Esophagus (tissue), 2 donors: Measurements from ENCODE around the gene AK5. TPM values are rescaled to one million over a fixed set of nuclear protein-coding genes. Genes with fewer than 3 reads are reported as not detected.
"Not testable (repeated sequence)": the region's sequence is repeated elsewhere in the genome, so short reads cannot be mapped to it uniquely, and the experiment has no call there.

Source experiments
- H3K27ac ChIP-seq, 2 donors: one replicate each; pipeline ENCODE4 v1.5.1; 2013; ENCODE audit warnings: low read depth in 2 of 2, mild to moderate bottlenecking in 2 of 2, inconsistent platforms in 1 of 2, low read length in 1 of 2, moderate library complexity in 1 of 2
- H3K27me3 ChIP-seq, 2 donors: one replicate each; pipeline ENCODE4 v1.6.1; 2013; ENCODE audit warnings: low read length in 2 of 2, control low read depth in 1 of 2, mild to moderate bottlenecking in 1 of 2; ENCODE audit not compliant: insufficient read depth in 2 of 2, control insufficient read depth in 1 of 2
- H3K36me3 ChIP-seq, 2 donors: one replicate each; pipeline ENCODE4 v1.6.1; 2013; ENCODE audit warnings: low read length in 1 of 2; ENCODE audit not compliant: control insufficient read depth in 2 of 2, insufficient read depth in 2 of 2
- H3K4me1 ChIP-seq, 2 donors: one replicate each; pipeline ENCODE4 v1.6.1; 2013; ENCODE audit warnings: low read length in 1 of 2; ENCODE audit not compliant: control insufficient read depth in 2 of 2, insufficient read depth in 2 of 2
- H3K4me3 ChIP-seq, 2 donors: one replicate each; pipeline ENCODE4 v1.5.1; 2013; ENCODE audit warnings: low read length in 2 of 2, mild to moderate bottlenecking in 2 of 2, low read depth in 1 of 2, moderate library complexity in 1 of 2
- H3K9me3 ChIP-seq, 2 donors: one replicate each; pipeline ENCODE4 v1.6.1; 2013; ENCODE audit warnings: mild to moderate bottlenecking in 2 of 2, low read depth in 1 of 2, low read length in 1 of 2, moderate library complexity in 1 of 2; ENCODE audit not compliant: control insufficient read depth in 2 of 2, insufficient read depth in 1 of 2
- WGBS, 2 donors: extraction: QIAGEN DNeasy Blood & Tissue Kit; methylation state at CpG; one replicate each; pipeline ENCODE4 v1.1.7; 2013; 5-methylcytosine and 5-hydroxymethylcytosine counted together
- polyA plus RNA-seq, 2 donors: library from polyadenylated mRNA; stranded (reverse); fragments of 200-250 nt; gene quantifications; one replicate each; pipeline ENCODE4 v1.2.3, GENCODE V29; 2013
- donor health status: healthy with polysubstance abuse.
- donor health status: Bipolar disorder and iron deficiency.

Gene AK5
- polyA plus RNA-seq, 2 donors: 0.11 to 0.16 TPM

DNA sequence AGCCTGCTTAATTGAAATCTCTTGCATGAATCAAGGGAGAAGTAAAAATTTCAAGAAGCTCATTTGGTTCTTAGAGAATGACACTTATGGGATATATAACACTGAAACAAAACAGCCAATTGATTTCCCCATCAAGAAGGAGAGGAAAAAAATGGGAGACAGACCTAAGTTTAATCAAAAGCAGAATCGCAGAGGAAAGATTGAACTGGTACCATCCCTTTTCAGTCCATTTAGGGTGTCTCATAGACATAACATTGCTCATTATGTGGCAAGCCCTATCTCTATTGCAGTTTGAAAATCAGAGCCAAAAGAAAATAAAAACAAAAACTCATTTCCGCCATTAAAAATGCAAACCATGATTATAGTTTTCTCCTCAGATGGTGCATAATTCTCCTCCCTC lies 119.6 kb downstream of the AK5 start:
- H3K27me3 ChIP-seq: no peaks in the 10 kb centered on the region
- no peaks in the 10 kb centered on the region for H3K36me3 ChIP-seq
- H3K27ac ChIP-seq: no peak overlapping the region
- no peaks in the 10 kb centered on the region for H3K9me3 ChIP-seq
- WGBS, 2 donors: 90 to 95% methylated on average over 2 of the region's 2 CpGs
- no peak overlapping the region for H3K4me3 ChIP-seq
- H3K4me1 ChIP-seq: no peaks in the 10 kb centered on the region

DNA sequence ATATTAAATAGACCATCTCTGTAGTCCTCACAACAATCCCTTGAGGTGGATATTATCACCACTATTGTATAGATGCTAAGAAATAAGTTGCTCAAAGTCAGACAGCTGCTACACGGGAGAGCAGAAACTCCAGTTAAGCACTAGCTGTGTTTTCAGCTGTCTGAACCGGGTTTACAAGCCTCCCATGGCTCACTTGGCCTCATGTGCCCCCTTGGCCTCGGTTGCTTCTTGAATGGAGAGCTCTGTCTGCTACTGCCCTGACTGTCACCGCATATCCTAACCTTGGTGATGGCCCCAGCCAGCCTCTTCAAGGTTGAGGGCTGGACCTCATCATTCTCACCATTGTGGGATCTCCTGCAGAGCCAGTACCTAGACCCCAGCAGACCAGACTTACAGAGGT lies 123.4 kb downstream of the AK5 start:
- no peaks in the 10 kb centered on the region for H3K9me3 ChIP-seq
- 71 to 74% methylated on average over 4 of the region's 4 CpGs for WGBS, 2 donors
- H3K27ac ChIP-seq: no peak overlapping the region
- no peaks in the 10 kb centered on the region for H3K36me3 ChIP-seq
- H3K27me3 ChIP-seq: no peaks in the 10 kb centered on the region
- H3K4me3 ChIP-seq: no peak overlapping the region
- no peaks in the 10 kb centered on the region for H3K4me1 ChIP-seq

DNA sequence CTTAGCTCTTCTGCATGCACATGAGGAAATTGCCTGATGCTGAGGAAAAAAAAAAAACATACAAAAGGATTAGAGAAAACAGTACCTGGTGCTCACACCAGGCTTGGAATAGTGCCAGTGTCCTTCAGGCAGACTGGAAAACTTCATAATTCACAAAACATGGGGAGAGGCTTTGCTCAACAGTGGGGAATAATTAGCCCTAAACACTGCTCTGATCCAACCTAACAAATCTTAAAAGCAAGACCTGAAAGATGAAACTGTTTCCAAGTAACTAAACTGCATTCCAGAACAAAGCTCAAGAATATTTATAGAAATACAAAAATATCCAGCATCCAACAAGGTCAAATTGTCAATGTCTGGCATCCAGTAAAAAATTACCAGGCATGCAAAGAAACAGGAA lies 124.8 kb downstream of the AK5 start:
- Histone ChIP-seq H3K4me3 (no peak overlapping the region), H3K4me1 (no peaks in the 10 kb centered on the region), H3K27me3 (no peaks in the 10 kb centered on the region), H3K9me3 (no peaks in the 10 kb centered on the region), H3K27ac (no peak overlapping the region), H3K36me3 (no peaks in the 10 kb centered on the region)

DNA sequence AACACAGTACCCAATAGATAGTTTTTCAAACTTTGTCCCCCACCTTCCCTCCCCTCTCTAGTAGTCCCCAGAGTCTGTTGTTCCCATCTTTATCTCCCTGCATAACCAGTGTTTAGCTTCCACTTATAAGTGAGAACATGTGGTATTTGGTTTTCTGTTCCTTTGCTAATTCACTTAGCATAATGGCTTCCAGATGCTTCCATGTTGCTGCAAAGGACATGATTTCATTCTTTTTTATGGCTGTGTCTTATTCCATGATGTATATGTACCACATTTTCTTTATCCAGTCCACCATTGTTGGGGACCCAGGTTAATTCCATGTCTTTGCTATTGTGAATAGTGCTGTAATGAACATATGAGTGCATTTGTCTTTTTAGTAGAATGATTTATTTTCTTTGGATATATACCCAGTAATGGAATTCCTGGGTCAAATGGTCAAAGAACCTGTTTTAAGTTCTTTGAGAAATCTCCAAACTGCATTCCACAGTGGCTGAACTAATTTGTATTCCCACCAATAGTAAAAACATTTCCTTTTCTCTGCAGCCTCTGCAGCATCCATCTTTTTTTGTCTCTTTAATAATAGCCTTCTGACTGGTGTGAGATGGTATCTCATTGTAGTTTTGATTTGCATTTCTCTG lies 126.0 kb downstream of the AK5 start:
- no peaks in the 10 kb centered on the region for H3K4me1 ChIP-seq
- no peak overlapping the region for H3K4me3 ChIP-seq
- no peaks in the 10 kb centered on the region for H3K9me3 ChIP-seq
- H3K36me3 ChIP-seq: no peaks in the 10 kb centered on the region
- no peak overlapping the region for H3K27ac ChIP-seq
- no peaks in the 10 kb centered on the region for H3K27me3 ChIP-seq

DNA sequence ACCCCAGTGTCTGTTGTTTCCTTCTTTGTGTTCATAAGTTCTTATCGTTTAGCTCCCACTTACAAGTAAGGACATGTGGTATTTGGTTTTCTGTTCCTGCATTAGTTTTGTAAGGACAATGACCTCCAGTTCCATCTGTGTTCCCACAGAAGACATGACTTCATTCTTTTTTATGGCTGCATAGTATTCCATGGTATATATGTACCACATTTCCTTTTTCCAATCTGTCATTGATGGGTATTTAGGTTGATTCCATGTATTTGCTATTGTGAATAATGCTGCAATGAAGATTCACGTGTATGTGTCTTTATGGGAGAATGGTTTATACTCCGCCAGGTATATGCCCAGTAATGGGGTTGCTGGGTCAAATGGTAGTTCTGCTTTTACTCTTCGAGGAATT lies 127.1 kb downstream of the AK5 start:
- H3K27me3 ChIP-seq, H3K9me3 ChIP-seq, H3K4me3 ChIP-seq, H3K36me3 ChIP-seq, H3K4me1 ChIP-seq, H3K27ac ChIP-seq: not testable (repeated sequence)
- WGBS, 2 donors: 79 to 89% methylated on average over 4 of the region's 4 CpGs

DNA sequence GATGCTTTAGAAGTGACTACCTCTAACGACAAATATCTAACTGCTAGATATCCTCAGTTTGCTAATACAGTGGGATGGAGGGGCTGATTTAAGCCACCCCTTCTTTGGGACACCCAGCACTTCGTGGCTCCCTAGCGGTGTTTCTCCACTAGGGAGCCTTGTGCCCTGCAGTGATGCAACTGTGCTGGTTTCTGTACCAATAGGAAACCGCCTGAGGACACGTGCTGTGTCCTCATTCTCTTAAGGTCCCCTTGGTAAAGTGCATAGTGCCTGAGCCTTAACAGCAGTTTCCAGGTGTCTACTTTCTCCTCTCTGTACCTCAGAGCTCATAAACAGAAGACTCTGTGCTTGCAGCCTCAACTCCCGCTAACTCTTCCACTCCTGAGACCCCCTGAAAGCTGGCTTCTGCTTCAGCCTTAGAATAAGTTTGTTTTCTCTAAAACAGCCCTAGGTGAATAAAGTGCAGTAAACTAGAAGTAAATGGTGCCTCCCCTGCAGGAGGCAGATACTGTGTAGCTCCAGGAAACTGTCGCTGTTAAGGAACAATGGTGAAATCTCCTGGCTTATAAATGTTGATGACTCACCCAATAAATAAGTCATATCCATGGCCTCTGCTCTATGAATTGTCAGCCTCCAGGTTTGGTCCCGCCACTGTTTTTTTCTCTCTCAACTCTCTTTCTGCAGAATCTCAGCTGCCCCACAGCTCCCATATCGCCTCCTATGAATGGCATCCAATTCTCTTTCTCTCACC lies 130.4 kb downstream of the AK5 start:
- Histone ChIP-seq H3K4me3 (no peak overlapping the region), H3K36me3 (no peaks in the 10 kb centered on the region), H3K9me3 (no peaks in the 10 kb centered on the region), H3K27ac (no peak overlapping the region), H3K27me3 (no peaks in the 10 kb centered on the region), H3K4me1 (no peaks in the 10 kb centered on the region)
- WGBS, 2 donors: 72 to 79% methylated on average over 9 of the region's 9 CpGs

DNA sequence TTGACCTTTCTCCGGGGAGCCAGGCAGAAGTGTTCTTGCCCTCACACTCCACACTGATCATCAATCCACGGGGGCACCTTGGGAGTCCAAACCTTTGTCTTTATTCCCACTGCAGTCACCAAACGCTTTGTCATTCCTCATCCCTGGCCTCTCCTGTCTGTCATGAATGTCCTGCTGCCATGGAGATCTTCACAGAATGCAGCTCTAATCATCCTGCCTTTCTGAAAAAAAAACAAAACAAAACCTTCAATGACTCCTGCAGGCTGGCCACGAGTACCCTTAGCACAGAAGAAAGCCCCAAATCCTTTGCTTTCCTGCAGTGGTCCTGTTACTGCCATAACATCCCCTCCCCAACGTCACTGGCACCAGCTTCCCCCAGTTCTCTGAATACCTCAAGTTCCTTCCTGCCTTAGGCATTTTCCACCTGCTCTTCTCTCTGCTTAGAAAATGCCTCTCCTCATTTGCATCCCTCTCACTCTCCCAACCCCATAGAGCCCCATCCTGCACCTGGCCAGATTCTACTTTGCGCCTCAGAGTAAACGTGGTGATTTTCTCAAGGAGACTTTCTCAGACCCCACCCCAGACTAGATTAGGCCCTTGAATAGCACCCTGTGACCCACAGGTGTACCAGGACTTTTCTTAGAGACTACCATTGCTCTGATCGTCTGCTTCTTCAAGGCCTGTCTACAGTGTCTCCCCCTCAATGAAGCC lies 131.2 kb downstream of the AK5 start:
- no peaks in the 10 kb centered on the region for H3K36me3 ChIP-seq
- 49 to 62% methylated on average over 8 of the region's 8 CpGs for WGBS, 2 donors
- H3K27ac ChIP-seq: no peak overlapping the region
- no peak overlapping the region for H3K4me3 ChIP-seq
- no peaks in the 10 kb centered on the region for H3K4me1 ChIP-seq
- no peaks in the 10 kb centered on the region for H3K9me3 ChIP-seq
- H3K27me3 ChIP-seq: no peaks in the 10 kb centered on the region

DNA sequence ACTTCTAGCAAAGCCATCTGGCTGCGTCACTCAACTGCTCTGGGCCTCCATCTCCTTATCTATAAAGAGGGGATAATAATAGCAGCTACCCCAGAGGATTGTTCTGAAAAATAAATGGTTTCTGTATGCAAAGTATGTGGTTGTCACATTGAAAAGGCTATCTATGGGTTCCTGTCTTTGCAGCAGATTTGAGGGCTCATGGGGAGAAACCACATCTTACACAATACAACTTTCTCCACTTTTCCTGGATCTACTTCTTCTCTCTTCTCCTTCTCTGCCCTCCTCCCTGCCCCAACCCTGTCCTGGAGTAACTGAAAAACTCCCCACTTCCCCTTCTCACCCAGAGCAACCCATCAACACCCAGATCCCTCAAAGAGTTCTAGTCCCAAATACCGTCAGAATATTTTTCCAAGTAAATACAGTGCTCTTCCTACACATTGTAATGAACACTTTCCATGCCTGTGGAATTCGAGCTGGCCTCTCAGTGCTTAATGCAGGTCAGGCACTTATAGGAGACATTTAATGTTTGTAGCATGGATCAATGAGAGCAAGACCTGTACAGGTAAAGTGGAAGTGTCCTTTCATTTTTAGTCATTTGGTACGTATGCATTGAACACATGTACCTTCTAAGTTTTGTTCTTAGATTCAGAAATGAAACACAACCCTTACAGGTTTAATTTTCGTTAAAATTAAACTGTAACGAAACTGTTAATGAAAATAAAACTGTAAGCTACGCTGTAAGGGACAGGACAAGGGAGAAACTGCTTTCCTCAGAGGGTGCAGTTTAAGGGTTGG lies 131.9 kb downstream of the AK5 start:
- WGBS, 2 donors: 67 to 69% methylated on average over 7 of the region's 7 CpGs
- H3K4me1 ChIP-seq: no peaks in the 10 kb centered on the region
- no peaks in the 10 kb centered on the region for H3K27me3 ChIP-seq
- no peaks in the 10 kb centered on the region for H3K9me3 ChIP-seq
- no peak overlapping the region for H3K4me3 ChIP-seq
- no peaks in the 10 kb centered on the region for H3K36me3 ChIP-seq
- H3K27ac ChIP-seq: no peak overlapping the region

DNA sequence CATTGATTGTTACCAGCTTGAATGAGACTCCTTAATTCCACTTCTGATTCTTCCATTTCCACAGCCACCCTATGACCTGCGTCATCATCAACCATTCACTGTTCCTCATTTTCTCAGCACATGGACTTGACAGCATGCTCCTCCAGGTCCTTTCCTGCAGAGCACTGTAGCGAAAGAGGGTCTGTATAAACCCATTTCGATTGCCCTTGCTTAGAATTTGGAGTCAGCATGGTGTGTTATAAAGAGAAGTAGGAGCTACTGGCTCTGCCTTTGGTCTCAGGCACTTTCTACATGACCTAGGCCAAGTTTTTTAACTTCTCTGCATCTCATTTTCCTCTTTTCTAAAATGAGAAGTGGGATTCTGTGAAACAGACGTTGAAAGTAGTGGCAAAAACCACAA lies 133.8 kb downstream of the AK5 start:
- WGBS, 2 donors: 73 to 78% methylated on average over 4 of the region's 4 CpGs
- Histone ChIP-seq H3K36me3 (no peaks in the 10 kb centered on the region), H3K27ac (no peak overlapping the region), H3K27me3 (no peaks in the 10 kb centered on the region), H3K4me1 (no peaks in the 10 kb centered on the region), H3K4me3 (no peak overlapping the region), H3K9me3 (no peaks in the 10 kb centered on the region)
